RWPE2 (cell line): ENCODE data around the gene DSCAML1.

ENCODE experiments used
- ATAC-seq: fragments of 200-7000 bp; cut with Tn5 transposase; 3 replicates; pipeline ENCODE4 v1.9.1; 2021; ENCODE audit warnings: low read depth
- DNase-seq: peaks from one replicate; pipeline ENCODE4 v3.0.0-alpha.2; 2020; ENCODE audit warnings: low spot score
- H3K27ac ChIP-seq: fragments of 450-650 bp; 2 replicates; pipeline ENCODE4 v1.5.1; 2017; ENCODE audit warnings: mild to moderate bottlenecking; ENCODE audit not compliant: poor library complexity, severe bottlenecking
- H3K27me3 ChIP-seq: fragments of 250-450 bp; sonication (Bioruptor Pico); 2 replicates; pipeline ENCODE4 v1.5.1; 2021; ENCODE audit warnings: mild to moderate bottlenecking, moderate library complexity; ENCODE audit not compliant: insufficient read depth, poor library complexity, severe bottlenecking
- H3K36me3 ChIP-seq: fragments of 250-450 bp; sonication (Bioruptor Pico); 2 replicates; pipeline ENCODE4 v1.5.1; 2020; ENCODE audit warnings: low read depth, mild to moderate bottlenecking, moderate library complexity
- H3K4me1 ChIP-seq: fragments of 250-450 bp; sonication (Bioruptor Pico); 2 replicates; pipeline ENCODE4 v1.5.1; 2021; ENCODE audit warnings: mild to moderate bottlenecking, moderate library complexity; ENCODE audit not compliant: insufficient read depth, poor library complexity, severe bottlenecking
- H3K4me3 ChIP-seq: fragments of 250-450 bp; sonication (Bioruptor Pico); 2 replicates; pipeline ENCODE4 v1.5.1; 2021; ENCODE audit warnings: mild to moderate bottlenecking, moderate library complexity; ENCODE audit not compliant: severe bottlenecking
- H3K9me3 ChIP-seq: fragments of 250-450 bp; sonication (Bioruptor Pico); 2 replicates; pipeline ENCODE4 v1.5.1; 2021; ENCODE audit warnings: mild to moderate bottlenecking, moderate library complexity; ENCODE audit not compliant: severe bottlenecking
- TF ChIP-seq, protein P1 (sequence below): fragments of 450-650 bp; IDR thresholded peaks from one replicate; pipeline ENCODE4 v1.5.1; 2017; ENCODE audit warnings: mild to moderate bottlenecking, moderate library complexity; ENCODE audit not compliant: poor library complexity, severe bottlenecking

DSCAML1 gene

DNA sequence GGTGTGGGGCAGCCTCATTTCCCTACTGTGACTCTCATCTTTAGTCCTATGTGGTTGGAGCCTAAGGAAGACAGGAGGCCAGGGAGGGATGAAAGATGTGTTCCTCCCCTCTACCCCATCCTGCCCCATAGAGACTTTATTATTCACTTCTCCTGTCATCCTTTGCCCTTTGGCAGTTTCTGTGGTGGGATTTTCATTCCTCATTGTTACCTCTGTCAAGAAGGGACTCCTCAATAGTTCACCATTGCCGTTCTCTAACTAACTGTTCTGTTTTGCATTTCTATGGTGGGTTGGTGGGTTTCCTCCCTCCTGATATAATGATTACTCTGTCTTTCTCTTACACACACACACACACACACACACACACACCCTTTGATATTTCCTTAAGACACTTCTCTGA, 202.3 kb downstream of the DSCAML1 start:
- H3K27ac ChIP-seq, result no peak overlapping the region
- H3K4me3 ChIP-seq, result no peak overlapping the region
- peaks cover 9% of the 10 kb centered on the region for H3K27me3 ChIP-seq
- no peaks in the 10 kb centered on the region for H3K9me3 ChIP-seq
- TF ChIP-seq, protein P1, sequence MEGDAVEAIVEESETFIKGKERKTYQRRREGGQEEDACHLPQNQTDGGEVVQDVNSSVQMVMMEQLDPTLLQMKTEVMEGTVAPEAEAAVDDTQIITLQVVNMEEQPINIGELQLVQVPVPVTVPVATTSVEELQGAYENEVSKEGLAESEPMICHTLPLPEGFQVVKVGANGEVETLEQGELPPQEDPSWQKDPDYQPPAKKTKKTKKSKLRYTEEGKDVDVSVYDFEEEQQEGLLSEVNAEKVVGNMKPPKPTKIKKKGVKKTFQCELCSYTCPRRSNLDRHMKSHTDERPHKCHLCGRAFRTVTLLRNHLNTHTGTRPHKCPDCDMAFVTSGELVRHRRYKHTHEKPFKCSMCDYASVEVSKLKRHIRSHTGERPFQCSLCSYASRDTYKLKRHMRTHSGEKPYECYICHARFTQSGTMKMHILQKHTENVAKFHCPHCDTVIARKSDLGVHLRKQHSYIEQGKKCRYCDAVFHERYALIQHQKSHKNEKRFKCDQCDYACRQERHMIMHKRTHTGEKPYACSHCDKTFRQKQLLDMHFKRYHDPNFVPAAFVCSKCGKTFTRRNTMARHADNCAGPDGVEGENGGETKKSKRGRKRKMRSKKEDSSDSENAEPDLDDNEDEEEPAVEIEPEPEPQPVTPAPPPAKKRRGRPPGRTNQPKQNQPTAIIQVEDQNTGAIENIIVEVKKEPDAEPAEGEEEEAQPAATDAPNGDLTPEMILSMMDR, result no peak
- no peak for ATAC-seq
- DNase-seq, result no peak
- H3K4me1 ChIP-seq, result no peaks in the 10 kb centered on the region
- H3K36me3 ChIP-seq, result no peaks in the 10 kb centered on the region

DNA sequence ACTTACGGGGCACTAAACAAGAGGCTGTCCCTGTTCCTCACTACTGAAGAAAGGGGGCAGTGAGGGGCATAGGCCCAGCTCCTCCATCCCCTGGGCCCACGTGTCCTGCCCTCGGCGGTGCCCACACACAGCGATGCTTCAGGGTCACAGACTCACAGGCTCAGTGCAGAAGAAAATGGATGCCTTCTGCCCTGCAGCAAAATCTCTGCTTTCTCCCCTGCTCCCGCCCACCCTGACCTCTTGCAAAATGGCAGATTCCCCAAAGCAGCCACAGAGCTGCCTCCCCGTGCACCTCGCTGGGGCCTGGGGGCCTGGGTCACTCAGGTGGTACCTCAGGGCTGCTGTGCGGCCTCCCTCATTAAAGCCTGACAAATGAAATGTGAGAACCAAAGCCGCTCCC, 204.0 kb downstream of the DSCAML1 start:
- Histone ChIP-seq H3K4me1 (no peaks in the 10 kb centered on the region), H3K9me3 (no peaks in the 10 kb centered on the region), H3K27me3 (peaks cover 24% of the 10 kb centered on the region), H3K4me3 (no peak overlapping the region), H3K36me3 (no peaks in the 10 kb centered on the region), H3K27ac (no peak overlapping the region)
- ATAC-seq, result no peak
- TF ChIP-seq, protein P1, result no peak
- no peak for DNase-seq

GRCh38 chr11:117591316-117592039, 205.5 kb downstream of the DSCAML1 start:
- TF ChIP-seq, protein P1, result no peak
- Histone ChIP-seq H3K27ac (no peak overlapping the region), H3K9me3 (no peaks in the 10 kb centered on the region), H3K27me3 (peaks cover 37% of the 10 kb centered on the region), H3K36me3 (no peaks in the 10 kb centered on the region), H3K4me3 (no peak overlapping the region), H3K4me1 (no peaks in the 10 kb centered on the region)
- ATAC-seq (no peak), DNase-seq (no peak)

DNA sequence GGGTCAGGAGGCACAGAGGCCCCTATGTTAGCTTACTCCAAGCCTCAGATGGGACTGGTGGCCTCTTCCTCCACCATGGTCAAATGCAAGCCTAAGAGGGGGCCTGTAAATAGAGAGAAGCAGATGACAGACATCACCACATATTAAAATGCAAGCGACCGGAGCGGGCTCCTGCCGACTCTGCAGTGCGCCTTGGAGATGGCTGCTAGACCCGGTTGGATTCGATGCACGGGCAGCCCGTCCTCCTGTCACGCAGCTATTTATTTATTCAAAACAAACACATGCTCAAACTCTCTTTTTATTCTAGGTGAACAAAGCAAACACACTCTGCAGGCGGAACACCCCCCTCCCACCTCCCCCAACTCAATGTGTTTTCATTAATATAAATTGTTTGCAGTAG, 208.0 kb downstream of the DSCAML1 start:
- Histone ChIP-seq H3K27ac (no peak overlapping the region), H3K36me3 (no peaks in the 10 kb centered on the region), H3K27me3 (peaks cover 33% of the 10 kb centered on the region), H3K4me1 (no peaks in the 10 kb centered on the region), H3K4me3 (no peak overlapping the region), H3K9me3 (no peaks in the 10 kb centered on the region)
- TF ChIP-seq, protein P1, result no peak
- DNase-seq (no peak), ATAC-seq (no peak)

GRCh38 chr11:117588166-117588810, 208.7 kb downstream of the DSCAML1 start:
- Histone ChIP-seq H3K9me3 (no peaks in the 10 kb centered on the region), H3K4me3 (no peak overlapping the region), H3K36me3 (no peaks in the 10 kb centered on the region), H3K4me1 (no peaks in the 10 kb centered on the region), H3K27me3 (peaks cover 33% of the 10 kb centered on the region), H3K27ac (no peak overlapping the region)
- TF ChIP-seq, protein P1, result no peak
- no peak for ATAC-seq
- no peak for DNase-seq
